22Rv1 (cell line): ENCODE results near the gene TMEM61.

Experiments used
- ZFX ChIP-seq: fragments of 450-650 bp; IDR thresholded peaks from 2 replicates; pipeline ENCODE4 v1.6.1; 2017; ENCODE audit warnings: antibody characterized with exemption, borderline replicate concordance
- TF ChIP-seq, protein P1 (sequence below): fragments of 450-650 bp; IDR thresholded peaks from 2 replicates; pipeline ENCODE4 v1.5.1; 2017; ENCODE audit warnings: mild to moderate bottlenecking

DNA sequence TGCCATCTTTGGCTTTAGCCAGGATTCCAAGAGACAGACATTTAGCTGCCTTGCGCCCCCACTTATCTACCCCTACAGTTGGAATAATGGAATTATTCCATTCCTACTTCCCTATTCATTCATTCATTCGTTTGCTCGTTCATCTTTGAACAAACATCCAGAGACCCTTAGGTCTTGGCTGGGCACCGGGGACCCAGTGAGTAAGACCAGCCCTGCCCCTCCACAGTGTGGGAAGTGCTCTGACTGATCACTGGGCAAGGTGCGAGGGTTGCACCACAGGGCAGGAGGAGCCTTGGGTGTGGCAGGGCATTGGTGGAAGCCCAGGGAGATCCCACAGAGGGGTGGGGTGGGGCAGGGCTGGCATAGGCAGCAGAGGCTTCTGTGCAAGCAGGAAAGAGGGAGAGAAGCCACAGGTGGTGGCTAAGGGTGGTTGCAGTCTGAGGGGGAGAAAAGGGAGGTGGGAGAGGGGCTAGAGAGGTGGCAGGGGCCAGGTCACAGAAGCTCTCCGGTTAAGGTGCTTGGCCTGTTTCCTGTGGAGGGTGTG is 35.0 kb upstream of the TMEM61 start:
- TF ChIP-seq, protein P1, sequence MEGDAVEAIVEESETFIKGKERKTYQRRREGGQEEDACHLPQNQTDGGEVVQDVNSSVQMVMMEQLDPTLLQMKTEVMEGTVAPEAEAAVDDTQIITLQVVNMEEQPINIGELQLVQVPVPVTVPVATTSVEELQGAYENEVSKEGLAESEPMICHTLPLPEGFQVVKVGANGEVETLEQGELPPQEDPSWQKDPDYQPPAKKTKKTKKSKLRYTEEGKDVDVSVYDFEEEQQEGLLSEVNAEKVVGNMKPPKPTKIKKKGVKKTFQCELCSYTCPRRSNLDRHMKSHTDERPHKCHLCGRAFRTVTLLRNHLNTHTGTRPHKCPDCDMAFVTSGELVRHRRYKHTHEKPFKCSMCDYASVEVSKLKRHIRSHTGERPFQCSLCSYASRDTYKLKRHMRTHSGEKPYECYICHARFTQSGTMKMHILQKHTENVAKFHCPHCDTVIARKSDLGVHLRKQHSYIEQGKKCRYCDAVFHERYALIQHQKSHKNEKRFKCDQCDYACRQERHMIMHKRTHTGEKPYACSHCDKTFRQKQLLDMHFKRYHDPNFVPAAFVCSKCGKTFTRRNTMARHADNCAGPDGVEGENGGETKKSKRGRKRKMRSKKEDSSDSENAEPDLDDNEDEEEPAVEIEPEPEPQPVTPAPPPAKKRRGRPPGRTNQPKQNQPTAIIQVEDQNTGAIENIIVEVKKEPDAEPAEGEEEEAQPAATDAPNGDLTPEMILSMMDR = peak; percentile 67
- TF ChIP-seq ZFX = no peak
